SK-N-DZ (cell line): ENCODE data around the gene PODXL2.

ENCODE experiments used
- DNase-seq: peaks from one replicate; pipeline ENCODE4 v3.0.0-alpha.2; 2015; ENCODE audit warnings: low spot score
- small RNA-seq, 2 experiments: library from RNA; depleted of rRNA; stranded (forward); fragments of <200 nt; gene quantifications; one replicate each; pipeline ENCODE3, GENCODE V24; 2014

The PODXL2 gene

DNA sequence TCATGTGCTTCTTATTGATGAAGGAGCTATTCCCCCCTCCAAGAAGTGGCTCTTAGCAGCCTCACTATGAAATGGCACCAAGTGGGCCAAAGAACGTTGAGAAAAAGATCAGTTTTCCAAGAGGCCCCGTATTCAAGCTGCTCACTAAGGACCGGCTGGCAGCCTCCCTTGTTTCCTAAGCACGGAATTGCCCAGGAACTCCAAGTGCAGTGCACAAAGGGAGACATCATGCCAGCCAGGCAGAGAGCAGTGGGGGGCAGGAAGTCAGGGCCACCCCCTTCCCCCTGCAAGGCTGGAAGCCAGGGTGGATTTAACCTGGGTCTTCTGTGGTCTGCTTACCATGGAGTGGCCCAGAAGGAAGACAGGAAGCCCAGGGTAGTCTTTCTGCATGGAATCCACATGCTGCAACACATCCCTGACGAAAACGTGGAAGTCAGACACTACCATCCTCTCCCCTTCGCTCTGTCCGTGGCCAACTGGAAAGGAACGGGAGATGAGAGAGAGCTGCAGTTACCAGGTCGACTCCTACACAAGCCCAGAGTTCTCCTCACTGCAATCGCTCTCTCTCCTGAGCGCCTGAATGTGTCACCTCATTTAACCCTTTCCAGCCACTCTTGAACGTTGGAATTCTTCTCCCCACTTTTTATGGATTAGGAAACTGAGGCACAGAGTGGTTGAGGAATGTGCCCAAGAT lies 93.3 kb downstream of the PODXL2 start:
- no peak for DNase-seq

Small RNA genes lying within 50 kb of the gene (small RNA-seq; reads per million reads assigned to genes)
- 0 to 0.13 reads per million in 2 experiments for gene MIR7976
